HG03521 (cell line): ENCODE results near the gene FBN1.

Source experiments
- ATAC-seq: cut with Tn5 transposase; IDR thresholded peaks from one replicate; pipeline ENCODE4 v1.9.1; 2021; ENCODE audit warnings: mild to moderate bottlenecking, moderate library complexity; ENCODE audit not compliant: unreplicated experiment

FBN1 gene

GRCh38 chr15:48475600-48476395, 169.7 kb downstream of the FBN1 start:
- ATAC-seq = no peak

GRCh38 chr15:48473667-48474066, 171.8 kb downstream of the FBN1 start:
- no peak for ATAC-seq

GRCh38 chr15:48472756-48473155, 172.8 kb downstream of the FBN1 start:
- no peak for ATAC-seq

- ATAC-seq = no peak
Observed at GRCh38 chr15:48471073-48471472, 174.4 kb downstream of the FBN1 start.

GRCh38 chr15:48470096-48470495, 175.4 kb downstream of the FBN1 start:
- ATAC-seq = no peak

DNA sequence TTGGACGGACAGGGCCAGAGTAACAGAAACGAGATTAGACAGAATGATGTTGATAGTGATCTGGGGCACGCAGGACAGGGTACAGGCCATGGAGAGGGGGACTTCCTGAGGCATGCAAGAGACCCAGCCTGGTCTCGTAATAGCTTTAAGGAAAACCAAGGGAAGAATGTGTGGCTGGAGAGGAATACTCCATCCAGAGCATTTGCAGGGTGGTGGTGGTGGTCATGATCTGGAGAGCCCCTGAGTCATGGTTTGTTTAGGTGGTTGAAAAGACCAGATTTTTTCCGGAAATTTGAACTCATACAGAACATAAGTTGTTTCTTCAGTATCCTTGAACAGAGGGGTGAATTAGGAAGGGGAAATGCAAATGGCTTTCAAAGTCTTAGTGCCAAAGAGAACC, 175.8 kb downstream of the FBN1 start:
- no peak for ATAC-seq

DNA sequence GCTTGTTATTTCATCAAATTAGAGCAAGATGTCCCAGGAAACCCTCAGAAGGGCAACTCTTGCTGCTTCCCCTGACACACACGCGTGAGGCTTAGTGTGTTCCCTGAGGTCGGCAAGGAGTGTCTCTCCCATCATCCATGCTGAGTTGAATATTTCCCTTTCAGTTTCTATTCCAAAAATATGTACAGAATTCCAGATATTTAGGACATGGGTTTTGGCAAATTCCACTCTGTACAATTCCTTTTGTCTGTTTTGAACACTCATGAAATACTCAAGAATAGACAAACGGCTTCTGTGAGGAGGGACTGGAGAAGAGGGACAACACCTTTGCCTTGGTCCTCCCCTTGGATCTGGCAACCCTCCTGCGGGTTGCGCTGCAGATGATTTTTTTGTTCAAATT, 176.2 kb downstream of the FBN1 start:
- ATAC-seq = no peak

DNA sequence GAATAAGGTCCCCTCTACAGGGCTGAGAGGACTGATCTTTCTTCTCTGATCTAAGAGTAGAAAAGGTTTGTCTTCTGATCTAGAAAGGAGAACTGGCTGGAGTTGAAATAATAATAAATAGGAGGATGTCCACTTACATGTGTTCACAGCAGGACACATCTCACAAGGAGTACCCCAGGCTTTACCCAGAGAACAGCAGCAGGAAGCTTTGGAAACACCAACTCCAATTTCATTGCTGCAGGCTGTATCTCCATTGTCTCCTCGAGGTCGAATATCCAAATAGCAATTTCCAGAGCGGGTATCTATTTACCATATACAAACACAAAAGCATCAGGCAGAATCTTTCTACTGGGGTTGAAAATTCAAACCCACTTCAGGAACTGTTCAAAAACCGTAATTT, 177.7 kb downstream of the FBN1 start:
- no peak for ATAC-seq

DNA sequence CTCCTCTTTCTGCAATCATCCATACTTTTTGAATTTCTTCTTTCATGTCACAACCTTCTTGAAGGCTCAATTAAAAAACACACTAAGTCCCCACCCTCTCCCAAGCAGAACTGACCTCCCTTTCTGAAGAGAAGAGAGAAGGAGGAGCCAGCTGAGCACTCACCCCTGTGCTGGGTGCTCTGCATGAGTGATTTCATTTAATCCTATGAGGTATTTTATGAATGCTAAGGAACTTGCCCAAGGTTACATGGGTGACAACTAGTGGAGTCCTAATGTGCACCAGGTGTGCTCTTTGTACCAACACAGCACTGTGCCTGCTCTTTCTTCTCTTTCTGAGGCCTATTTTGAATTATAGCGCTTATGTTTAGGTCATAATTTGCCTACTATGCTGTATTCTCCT, 178.7 kb downstream of the FBN1 start:
- ATAC-seq = no peak

DNA sequence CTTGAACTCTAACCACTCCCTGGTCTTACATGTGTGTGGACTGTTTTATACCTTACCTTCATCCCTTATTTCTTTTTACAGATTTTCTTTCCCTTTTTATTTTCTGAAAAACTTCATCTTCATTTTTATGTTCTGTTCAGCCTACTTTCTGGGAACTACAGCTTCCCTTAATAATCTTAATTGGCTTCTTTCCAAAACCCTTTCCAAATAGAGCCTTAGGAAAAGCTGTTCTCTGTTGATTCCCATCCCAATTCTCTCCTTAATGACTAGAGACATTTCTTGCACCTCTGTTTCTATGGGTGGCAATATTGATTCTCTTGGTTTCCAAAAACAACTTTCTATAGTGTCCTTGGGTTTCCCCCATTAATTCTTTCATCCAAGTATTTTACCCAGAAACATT, 179.4 kb downstream of the FBN1 start:
- ATAC-seq = no peak

DNA sequence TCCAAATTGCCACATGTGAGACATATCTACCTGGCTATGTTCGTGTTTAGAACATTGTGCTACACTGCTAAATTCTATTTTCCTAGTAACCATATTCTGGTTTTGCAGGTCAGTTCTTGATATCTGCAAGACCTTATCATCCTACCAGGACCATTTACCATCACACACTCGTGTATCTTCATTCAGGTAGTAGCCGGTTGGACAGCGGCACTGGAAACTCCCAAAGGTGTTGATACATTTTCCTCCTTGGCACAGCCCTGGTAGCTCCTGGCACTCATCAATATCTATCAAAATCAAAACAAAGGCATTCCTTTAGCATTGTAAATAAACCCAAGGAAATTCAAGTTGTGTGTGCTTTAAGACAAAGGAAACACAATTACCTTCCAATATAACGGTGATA, 180.1 kb downstream of the FBN1 start:
- no peak for ATAC-seq

DNA sequence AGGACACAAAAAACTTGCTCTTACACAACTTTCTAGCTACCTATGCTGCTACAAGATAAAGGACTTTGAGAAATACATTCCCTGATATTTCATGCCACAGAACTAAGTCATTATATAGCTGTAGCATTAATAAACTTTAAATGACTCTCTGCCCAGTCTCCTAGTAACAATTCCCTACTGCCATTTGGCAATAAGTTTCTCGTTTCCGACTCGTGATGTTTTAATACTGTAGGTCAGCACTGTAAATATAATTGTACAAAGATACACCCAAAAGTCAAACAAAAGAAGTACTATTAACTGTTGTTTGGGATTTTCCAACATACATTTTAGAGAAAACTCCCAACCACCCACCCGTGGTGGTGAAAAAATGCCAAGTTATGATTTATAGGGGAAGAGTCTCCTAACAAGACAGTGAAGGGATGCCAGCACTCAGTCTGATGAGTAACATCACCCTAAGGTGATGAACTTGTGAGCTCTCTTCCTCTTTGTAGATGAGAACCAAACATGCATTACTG, 182.1 kb downstream of the FBN1 start:
- ATAC-seq = no peak

- ATAC-seq = no peak
Observed at GRCh38 chr15:48462688-48463087, 182.8 kb downstream of the FBN1 start.

DNA sequence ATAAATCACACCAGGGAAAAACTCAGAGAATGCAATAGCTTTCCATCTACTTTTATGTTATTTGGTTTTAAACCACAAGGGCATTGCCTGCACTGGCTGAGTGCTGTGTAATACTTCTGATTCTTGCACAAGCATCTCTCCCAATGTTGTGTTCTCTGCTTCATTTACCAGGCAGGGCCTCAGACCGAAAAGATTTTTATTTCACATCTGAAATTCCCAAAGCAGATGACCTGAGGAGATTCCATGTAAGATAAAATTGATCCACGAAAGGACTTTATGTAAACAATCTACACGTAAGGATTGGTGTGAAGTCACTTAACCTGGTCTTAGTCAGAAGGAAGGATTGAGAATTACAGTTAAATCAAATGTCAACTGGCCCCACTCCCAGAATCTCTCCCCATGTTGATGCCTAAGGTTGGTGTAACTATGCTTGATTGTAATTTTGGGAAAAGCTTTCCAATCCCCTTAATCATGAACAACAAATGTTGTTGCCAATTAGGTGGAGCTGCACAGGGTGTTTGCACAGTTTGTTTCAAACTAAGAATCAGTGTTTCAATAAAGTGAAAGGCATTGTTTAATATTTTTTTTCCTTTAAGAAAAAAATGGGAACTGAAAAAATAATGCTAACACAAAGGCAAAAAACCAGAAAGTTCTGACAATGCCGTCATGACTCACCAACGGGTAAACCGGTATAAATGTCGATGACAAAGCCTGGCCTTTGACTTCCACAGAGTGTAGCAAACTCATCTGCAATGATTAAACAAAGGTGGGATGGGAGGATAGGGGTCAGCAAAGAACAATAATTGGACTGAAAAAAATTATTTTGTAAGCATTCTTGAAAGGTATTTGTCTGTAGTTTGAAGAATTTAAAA, 185.7 kb downstream of the FBN1 start:
- no peak for ATAC-seq

DNA sequence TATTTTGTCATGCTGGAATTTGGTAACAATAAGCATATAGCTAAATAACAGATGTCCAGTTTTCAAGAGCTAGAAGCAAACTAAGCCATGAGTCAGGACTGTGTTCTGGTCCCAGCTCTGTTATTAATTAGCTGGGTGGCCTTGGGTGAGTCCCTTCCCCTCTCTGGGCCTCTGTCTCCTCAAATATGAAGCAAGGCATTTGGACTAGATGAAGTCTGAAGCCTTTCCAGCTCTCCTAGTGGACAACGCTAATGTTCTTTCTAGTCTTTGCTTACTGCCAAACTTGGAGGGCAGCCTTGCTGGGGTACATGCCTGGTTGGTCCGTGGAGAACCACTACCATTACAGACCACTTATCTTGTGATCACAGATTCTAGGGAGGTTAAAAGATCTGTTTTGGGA, 186.6 kb downstream of the FBN1 start:
- no peak for ATAC-seq

- ATAC-seq = no peak
Observed at GRCh38 chr15:48456134-48456533, 189.4 kb downstream of the FBN1 start.

DNA sequence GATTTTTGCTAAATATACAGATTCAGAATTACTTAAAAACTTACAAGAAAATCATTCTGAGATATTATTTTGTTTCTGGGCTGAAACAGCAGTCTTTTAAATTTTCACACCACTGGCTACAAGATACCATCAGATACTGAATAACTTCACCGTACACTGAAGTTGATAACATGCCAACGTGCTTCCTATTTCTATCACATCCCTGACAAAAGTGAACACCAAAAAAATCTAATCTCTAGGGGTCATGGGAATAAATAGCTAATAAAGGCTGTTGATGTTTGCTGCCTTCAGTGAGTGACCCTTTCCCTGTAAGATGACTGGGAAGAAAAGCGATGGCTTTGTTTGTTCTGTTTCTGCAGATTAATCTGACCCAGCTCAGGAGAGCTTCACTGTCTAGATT, 193.8 kb downstream of the FBN1 start:
- no peak for ATAC-seq

DNA sequence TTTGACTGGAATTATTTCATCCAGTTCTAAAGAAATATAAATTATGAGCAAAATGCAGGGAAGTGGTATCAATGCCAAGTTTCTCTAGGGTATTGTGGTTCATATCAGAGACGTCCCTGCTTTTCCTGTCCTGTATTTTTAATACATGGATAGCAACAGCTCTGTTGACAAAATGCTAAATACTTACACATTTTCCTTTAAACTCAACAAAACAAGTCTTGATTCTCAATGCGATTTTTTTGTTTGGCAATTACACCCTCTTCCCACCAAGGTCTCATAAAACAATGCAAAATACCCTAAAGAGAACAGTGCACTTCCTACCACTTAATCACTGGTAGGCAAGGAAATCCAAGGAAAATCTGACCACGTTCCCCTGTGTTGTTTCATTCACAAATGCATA, 194.3 kb downstream of the FBN1 start:
- ATAC-seq = no peak

DNA sequence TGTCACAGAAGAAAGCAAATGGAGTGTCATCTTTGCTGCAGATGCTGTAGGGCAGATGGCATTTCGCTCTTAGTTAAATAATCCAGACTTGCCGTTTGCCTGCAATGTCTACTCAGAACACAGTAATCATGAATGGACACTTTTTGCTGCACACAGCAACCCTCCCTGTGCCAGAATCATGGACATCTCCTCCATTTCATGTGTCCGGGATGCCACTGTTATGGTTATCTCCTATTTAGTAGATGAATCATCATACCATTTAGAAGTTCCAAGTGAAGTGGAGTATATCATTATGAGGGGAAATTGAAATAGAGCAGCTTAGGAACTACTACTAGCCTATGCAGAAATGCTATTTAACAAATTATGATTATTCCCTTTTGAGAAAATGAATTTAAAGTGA, 195.8 kb downstream of the FBN1 start:
- no peak for ATAC-seq

GRCh38 chr15:48447657-48448056, 197.9 kb downstream of the FBN1 start:
- no peak for ATAC-seq

- ATAC-seq = no peak
Observed at GRCh38 chr15:48447058-48447457, 198.5 kb downstream of the FBN1 start.

DNA sequence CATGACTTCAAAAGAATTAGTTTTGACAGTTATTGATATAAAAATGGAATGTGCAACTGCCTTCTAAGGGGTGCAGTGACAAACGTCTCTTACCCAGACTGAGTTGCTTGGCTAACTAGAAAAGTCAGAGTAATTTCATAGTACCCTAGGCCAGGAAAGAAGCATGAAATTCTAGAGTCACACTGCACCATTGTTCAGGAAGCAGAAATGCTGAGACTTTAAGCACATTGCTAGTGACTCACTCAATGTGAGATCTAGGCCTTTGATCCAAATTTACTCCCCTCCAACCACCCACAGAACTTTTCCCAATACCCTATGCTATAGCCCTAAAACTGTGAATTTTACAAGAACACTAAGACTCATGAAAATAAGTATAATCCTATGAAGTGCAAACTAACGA, 203.5 kb downstream of the FBN1 start:
- no peak for ATAC-seq
